Body of pancreas (tissue), 4 donors: Measurements from ENCODE around the gene KDM4C. TPM values are rescaled to one million over a fixed set of nuclear protein-coding genes. Genes with fewer than 3 reads are reported as not detected.

Experiments used
- ATAC-seq: fragments of 150-250 bp; one replicate; pipeline ENCODE4 v1.9.1; 2016
- DNase-seq, 4 donors: peaks; one replicate each; pipeline ENCODE4 v3.0.0-alpha.2; 2019
- H3K27ac ChIP-seq, 4 donors: fragments of 200-600 bp; sonication (generic); 1 replicate in 3 of 4; 2 replicates in 1 of 4; pipeline versions ENCODE4 v1.5.1 to v1.6.1; 2016 to 2019; ENCODE audit warnings: mild to moderate bottlenecking in 1 of 4, mixed read lengths in 1 of 4, moderate library complexity in 1 of 4
- H3K27me3 ChIP-seq, 2 donors: fragments of 200-600 bp; sonication (generic); one replicate each; pipeline ENCODE4 v1.6.0; 2016; ENCODE audit warnings: mild to moderate bottlenecking in 1 of 2
- H3K36me3 ChIP-seq, 2 donors: fragments of 200-600 bp; sonication (generic); replicated peaks in 1 of 2; 2 replicates each; pipeline ENCODE4 v1.5.1; 2016; ENCODE audit warnings: low read depth in 2 of 2; ENCODE audit not compliant: insufficient read depth in 1 of 2
- H3K4me1 ChIP-seq: fragments of 200-600 bp; sonication (generic); one replicate; pipeline ENCODE4 v1.6.0; 2016
- H3K4me3 ChIP-seq, 2 donors: fragments of 200-600 bp; sonication (generic); 1 replicate in 1 of 2; 2 replicates in 1 of 2; pipeline ENCODE4 v1.5.1; 2016 to 2019
- H3K9me3 ChIP-seq, 3 donors: fragments of 200-600 bp; sonication (generic); 1 replicate in 2 of 3; 2 replicates in 1 of 3; pipeline ENCODE4 v1.5.1; 2016
- POLR2A ChIP-seq, 3 donors: fragments of 450-650 bp; IDR thresholded peaks; one replicate each; pipeline ENCODE4 v1.6.1; 2016; ENCODE audit warnings: antibody characterized with exemption in 3 of 3, mild to moderate bottlenecking in 2 of 3
- WGBS, 2 donors: methylation state at CpG; one replicate each; pipeline ENCODE4 v1.1.5; 2017; 5-methylcytosine and 5-hydroxymethylcytosine counted together
- intact Hi-C: fragments of 100-400 bp; cut with DNase I; formaldehyde crosslinking; loops from one replicate; pipeline ENCODE4 v1.15.1; 2023
- total RNA-seq, 2 donors: library from RNA; depleted of rRNA; stranded (reverse); fragments of >200 nt; gene quantifications; one replicate each; pipeline ENCODE4 v1.1.0, GENCODE V29; 2016
- TF ChIP-seq, protein P1 (sequence below), 7 experiments: fragments of 450-650 bp in 4 of 7; fragments of 200-600 bp in 3 of 7; sonication (generic) in 3 of 7; IDR thresholded peaks; one replicate each; pipeline ENCODE4 v1.5.1; 2016 to 2019; ENCODE audit warnings: antibody characterized with exemption in 7 of 7

The KDM4C gene
- total RNA-seq, 2 donors from 2014 or later: 40.5 to 48.5 TPM

DNA sequence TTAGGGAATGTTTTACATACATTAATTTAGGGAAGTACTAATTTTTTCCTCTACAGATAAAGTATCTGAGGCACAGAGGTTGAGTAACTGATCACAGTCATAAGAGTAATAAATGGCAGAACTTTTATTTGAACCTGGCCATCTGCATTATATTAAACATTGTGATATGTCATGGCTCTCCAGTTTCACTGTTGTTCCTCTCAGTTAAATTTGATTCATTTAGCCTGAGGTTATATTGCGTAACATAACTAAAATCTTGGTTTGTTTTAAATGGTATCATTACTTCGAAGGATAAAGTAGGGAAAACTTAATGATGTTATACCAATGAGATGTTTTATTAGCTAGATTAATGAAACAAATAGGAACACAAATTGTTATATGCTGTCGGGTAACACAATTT, 284.4 kb downstream of the KDM4C start:
- TF ChIP-seq POLR2A (IDR thresholded peaks at IDR 0.05): no peak
- TF ChIP-seq, protein P1, sequence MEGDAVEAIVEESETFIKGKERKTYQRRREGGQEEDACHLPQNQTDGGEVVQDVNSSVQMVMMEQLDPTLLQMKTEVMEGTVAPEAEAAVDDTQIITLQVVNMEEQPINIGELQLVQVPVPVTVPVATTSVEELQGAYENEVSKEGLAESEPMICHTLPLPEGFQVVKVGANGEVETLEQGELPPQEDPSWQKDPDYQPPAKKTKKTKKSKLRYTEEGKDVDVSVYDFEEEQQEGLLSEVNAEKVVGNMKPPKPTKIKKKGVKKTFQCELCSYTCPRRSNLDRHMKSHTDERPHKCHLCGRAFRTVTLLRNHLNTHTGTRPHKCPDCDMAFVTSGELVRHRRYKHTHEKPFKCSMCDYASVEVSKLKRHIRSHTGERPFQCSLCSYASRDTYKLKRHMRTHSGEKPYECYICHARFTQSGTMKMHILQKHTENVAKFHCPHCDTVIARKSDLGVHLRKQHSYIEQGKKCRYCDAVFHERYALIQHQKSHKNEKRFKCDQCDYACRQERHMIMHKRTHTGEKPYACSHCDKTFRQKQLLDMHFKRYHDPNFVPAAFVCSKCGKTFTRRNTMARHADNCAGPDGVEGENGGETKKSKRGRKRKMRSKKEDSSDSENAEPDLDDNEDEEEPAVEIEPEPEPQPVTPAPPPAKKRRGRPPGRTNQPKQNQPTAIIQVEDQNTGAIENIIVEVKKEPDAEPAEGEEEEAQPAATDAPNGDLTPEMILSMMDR (IDR thresholded peaks at IDR 0.05): no peak
- Histone ChIP-seq H3K27me3 (no peaks in the 10 kb centered on the region), H3K9me3 (no peaks in the 10 kb centered on the region), H3K36me3 (peaks cover 0 to 3% of the 10 kb centered on the region in 2 donors), H3K4me1 (no peaks in the 10 kb centered on the region), H3K27ac (no peak overlapping the region), H3K4me3 (no peak overlapping the region)
- intact Hi-C loops: no loop called here
- DNase-seq (no peak), ATAC-seq (no peak)
- 94 to 95% methylated on average over 3 of the region's 3 CpGs for WGBS, 2 donors

DNA sequence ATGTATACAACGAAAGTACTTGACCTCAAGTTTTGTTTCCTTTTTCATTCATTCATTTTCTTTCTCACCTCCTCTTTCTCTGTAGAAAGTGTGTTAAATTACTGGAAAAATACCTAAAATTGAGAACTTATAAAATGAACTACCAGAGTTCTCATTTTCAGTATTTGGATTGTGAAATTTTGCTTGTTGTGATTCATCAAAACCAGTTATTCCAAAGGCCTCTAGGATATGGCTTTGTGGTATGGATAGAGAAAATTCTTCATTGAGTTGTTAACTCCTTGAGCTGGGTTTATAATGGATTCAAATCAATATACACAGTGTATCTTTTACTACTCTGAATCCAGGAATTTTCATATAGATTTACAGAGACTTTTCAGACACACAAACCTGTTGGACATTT, 287.6 kb downstream of the KDM4C start:
- intact Hi-C loops: no loop called here
- 76 to 98% methylated on average over 1 of the region's 1 CpG for WGBS, 2 donors
- Histone ChIP-seq H3K4me3 (no peak overlapping the region), H3K27ac (no peak overlapping the region), H3K36me3 (peaks cover 0 to 3% of the 10 kb centered on the region in 2 donors), H3K9me3 (no peaks in the 10 kb centered on the region), H3K27me3 (no peaks in the 10 kb centered on the region), H3K4me1 (no peaks in the 10 kb centered on the region)
- no peak for DNase-seq
- TF ChIP-seq, protein P1 (IDR thresholded peaks at IDR 0.05): no peak
- no peak for TF ChIP-seq POLR2A (IDR thresholded peaks at IDR 0.05)
- ATAC-seq: no peak

DNA sequence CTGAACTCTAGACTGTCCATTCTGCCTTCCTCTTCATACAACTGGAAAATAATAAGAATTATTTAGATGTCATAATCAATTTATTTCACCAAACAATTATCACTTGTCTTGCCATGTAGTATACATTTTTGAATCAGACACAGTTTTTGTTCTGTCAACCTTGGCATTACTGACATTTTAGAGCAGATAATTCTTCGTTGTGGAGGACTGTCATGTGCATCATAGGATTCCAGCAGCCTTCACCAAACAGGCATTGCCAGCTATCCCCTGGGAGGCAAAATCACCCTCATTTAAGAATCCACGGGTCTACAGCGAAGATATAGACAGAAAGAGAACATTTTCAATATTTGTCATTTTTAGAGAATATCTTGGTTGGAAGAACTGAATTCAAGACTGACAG, 293.9 kb downstream of the KDM4C start:
- DNase-seq (no peak), ATAC-seq (no peak)
- WGBS, 2 donors: 77 to 85% methylated on average over 3 of the region's 3 CpGs
- intact Hi-C loops: no loop called here
- no peaks in the 10 kb centered on the region for H3K9me3 ChIP-seq
- no peaks in the 10 kb centered on the region for H3K27me3 ChIP-seq
- TF ChIP-seq, protein P1 (IDR thresholded peaks at IDR 0.05): no peak
- TF ChIP-seq POLR2A (IDR thresholded peaks at IDR 0.05): no peak
- H3K27ac ChIP-seq: no peak overlapping the region
- H3K36me3 ChIP-seq: peaks cover 0 to 6% of the 10 kb centered on the region in 2 donors
- H3K4me1 ChIP-seq: peaks cover 12% of the 10 kb centered on the region
- H3K4me3 ChIP-seq: no peak overlapping the region

DNA sequence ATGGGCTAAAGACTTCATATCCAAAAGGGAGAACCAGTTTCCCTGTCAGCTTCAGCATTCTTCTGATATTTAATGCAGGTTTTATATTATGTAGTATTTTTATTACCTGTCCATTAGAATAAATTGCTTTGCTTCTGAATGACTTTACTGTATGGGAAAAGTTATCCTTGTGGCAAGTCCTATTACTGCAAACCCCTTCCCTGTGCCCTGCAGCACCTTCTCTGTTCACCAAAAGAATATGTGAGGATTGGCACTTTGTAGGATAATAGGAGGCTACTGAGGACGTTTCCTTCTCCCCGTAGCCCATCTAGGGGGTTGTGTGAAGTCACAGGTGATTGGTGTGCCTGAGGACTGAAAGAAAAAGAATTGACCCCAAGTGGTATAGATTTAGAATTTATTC, 296.1 kb downstream of the KDM4C start:
- H3K4me1 ChIP-seq: peaks cover 12% of the 10 kb centered on the region
- peaks cover 0 to 3% of the 10 kb centered on the region in 2 donors for H3K36me3 ChIP-seq
- intact Hi-C loops: no loop called here
- ATAC-seq: no peak
- no peak overlapping the region for H3K27ac ChIP-seq
- no peak for DNase-seq
- WGBS, 2 donors: 44 to 48% methylated on average over 2 of the region's 2 CpGs
- H3K9me3 ChIP-seq: no peaks in the 10 kb centered on the region
- TF ChIP-seq POLR2A (IDR thresholded peaks at IDR 0.05): no peak
- TF ChIP-seq, protein P1 (IDR thresholded peaks at IDR 0.05): no peak
- no peaks in the 10 kb centered on the region for H3K27me3 ChIP-seq
- no peak overlapping the region for H3K4me3 ChIP-seq

DNA sequence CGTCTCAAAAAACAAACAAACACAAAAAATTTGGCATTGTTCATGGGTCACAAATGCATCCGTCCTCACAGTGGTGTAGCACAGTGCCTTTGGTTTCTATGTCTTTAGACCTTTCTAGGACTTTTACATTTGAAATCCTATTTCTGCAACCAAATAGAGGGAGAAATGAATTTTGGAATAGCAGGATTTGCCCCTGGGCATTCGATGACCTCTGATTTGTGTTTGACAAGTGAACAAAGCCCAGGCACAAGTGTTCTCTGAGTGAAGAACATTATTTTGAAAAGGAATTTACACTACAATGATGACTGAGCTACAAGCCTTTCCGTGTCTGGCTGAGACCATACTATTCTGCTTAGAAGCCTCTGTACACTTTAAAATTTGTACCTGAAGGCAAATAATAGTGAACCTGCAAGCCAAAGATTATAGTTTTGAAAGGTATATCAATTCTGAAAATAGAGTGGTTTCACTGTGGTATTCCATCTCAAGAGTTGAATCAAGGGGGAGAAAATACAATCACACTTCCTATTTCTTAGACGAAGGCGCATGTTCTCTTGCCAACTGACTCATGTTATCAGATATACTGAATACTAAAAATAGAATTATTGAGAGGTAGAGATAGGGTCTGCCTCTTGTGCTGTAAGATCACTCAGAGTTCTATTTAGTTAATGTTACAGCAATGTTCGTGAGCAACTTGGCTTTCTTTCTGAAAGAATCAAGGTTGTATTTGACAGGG, 297.6 kb downstream of the KDM4C start:
- DNase-seq (no peak), ATAC-seq (peak; percentile 30)
- no peak overlapping the region for H3K4me3 ChIP-seq
- TF ChIP-seq, protein P1 (IDR thresholded peaks at IDR 0.05): no peak
- TF ChIP-seq POLR2A (IDR thresholded peaks at IDR 0.05): no peak
- no peaks in the 10 kb centered on the region for H3K9me3 ChIP-seq
- H3K27me3 ChIP-seq: no peaks in the 10 kb centered on the region
- peaks cover 12% of the 10 kb centered on the region for H3K4me1 ChIP-seq
- H3K27ac ChIP-seq: no peak overlapping the region
- WGBS, 2 donors: 31 to 44% methylated on average over 7 of the region's 7 CpGs
- H3K36me3 ChIP-seq: peaks cover 0 to 3% of the 10 kb centered on the region in 2 donors
- intact Hi-C loops: no loop called here
